CD4-positive, alpha-beta T cell treated with Interleukin-17A for 1 hour (primary cell): ENCODE results near the gene PPIC.
"Not testable (repeated sequence)": the region's sequence is repeated elsewhere in the genome, so short reads cannot be mapped to it uniquely, and the experiment has no call there.

ENCODE experiments used
- DNase-seq: peaks from one replicate; pipeline ENCODE4 v3.0.0-alpha.2; 2020

Gene PPIC

DNA sequence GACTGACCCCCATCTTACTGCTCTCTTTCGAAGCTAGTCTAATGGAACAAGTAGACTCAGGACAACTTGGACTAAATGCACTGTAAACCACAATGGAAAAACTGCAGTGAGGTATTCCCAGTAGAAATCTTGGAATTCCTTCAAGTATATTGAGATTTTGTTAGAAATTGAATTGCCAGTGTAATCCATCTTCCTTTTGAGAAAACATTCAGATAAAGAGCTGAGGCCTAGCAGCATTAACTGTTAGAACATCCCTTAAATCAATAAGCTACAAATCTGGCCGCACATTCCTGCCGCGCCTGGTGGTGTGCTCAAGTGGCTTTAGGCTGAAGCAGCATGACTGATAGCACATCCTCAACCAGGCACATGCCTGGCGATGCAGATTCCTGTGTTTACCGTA lies 29.3 kb downstream of the PPIC start:
- DNase-seq, result no peak

DNA sequence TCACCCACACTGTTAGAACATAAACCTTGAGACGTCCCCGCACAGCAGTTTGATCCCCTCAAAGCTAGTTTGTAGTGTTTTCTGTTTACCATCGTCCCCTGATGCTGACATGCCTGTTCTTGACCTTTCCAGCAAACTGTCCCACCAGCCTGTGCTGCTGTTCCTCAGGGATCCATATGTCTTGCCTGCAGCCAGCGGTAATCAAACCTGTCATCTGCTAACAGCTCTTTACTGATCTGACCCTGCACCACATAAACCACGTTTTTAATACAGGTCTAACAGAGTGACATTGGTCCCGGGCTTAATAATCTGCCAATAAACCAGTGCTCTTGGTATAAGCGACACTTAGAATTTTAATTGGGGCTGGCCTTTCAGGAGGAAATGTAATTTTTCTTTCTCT lies 34.7 kb downstream of the PPIC start:
- DNase-seq, result no peak

DNA sequence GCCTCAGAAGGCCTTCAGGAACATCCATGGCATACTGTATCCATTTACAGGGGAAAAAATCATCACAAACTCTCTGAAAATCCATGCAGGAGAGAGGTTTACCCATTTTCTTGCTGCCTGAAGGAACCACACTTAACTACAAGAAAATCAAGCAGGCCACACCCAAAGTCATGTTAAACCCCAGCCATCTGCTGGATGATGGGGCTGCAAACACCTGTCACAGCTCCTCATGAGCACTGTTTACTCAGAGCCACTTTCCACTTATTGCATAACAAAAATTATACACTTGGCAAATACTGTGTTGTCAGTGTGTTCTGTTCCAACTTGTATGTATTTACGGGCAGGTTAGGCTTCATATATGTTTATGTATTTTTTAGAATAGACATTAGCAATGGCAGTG lies 35.8 kb downstream of the PPIC start:
- DNase-seq, result no peak

DNA sequence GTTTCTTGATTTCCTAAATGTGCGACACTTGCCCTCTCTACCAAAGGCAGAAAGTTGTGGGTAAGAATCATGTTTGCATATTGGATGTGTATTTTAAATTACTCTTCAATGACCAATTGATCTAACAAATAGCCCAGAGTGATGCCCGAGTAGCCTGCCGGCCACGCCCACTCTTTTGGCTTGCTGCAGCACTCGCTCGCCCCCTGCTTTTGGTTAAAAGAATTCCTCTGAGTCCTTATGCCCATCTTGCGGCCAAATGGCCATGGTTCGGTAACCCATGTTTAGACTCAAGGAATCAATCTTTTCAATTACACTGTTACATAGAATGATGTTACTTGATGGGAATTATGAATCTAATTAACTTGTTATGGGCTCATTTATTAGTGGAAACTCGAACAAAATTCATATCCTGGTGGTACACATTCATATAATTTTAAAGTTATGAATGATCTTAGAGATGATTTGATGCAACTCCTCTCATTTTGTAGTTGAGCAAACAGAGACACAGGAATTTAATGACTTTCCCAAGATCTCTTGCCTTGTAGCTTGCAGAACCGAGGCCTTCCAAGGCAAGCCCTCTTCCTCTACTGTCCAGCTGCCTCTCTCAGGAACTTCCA lies 36.5 kb downstream of the PPIC start:
- peak; percentile 19 for DNase-seq

DNA sequence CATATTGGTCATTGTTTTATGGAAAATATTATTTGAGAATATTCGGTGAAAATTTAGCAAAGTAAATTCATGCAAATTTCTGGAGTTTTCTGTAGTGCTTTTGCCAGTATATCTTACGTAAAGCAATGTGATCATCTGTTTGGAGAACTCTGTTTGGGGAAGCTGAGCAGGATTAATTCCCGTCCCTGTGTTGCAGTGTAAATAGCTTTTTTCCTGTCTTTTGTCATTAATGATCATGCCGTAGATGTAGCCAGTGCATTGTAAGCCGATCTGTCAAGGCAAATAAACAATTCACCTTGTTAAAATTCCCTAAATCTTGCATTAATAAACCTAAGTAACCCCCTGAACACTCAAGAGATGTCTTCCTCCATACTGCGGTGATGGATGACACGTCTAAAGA lies 39.2 kb downstream of the PPIC start:
- no peak for DNase-seq

DNA sequence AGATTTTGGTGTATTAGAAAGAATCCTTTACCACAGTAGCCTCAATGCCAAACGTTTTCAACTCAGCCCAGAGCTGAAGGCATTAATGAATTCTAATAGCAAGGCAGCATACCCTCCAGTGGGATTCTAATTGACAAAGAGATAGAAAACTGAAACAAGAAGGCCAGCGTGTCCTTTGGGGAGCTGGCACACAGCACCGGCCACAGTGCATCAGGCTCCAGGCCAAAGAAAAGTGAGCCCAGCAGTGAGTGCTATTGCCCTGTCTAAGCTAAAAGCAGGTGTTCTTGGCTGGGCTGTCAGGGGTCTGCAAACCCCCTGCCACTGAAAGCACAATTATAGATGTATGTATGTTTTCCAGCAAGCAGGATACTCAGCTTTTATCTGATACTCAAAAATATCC lies 40.4 kb downstream of the PPIC start:
- no peak for DNase-seq

DNA sequence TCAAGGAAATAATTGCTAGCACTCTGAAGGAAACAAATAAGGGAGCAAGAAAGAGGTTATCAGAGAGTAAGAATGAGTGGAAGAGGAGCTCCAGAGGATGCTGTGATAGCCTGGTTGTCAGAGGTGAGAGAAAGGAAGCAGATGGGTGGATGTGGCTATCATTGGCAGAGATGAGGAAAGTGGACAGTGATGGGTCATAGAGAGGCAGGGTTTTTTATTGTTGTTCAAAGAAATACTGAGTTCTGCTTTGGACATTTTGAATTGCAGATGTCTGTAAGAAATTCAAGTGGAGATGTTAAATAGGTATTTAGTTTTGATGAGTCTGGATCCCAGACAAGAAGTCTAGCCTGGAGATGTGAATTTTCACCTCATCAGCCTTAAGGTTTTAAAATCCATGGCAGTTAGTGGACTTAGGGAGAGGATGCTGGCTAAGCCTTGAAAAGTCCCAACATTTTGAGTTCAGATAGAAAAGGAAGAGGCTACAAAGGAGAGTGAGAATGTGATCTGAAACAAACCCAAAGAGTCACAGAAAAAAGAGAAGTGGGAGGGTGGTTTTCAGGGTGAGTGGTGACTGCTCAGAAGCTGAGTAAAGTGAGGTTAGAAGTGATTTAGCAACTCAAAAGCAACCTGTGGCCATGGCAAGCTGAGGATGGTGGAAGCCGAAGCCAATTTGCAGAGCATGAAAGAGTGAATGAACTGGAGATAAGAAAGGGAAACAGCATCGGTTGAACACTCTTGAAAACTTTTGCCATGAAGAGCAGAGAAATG lies 50.4 kb downstream of the PPIC start:
- no peak for DNase-seq

DNA sequence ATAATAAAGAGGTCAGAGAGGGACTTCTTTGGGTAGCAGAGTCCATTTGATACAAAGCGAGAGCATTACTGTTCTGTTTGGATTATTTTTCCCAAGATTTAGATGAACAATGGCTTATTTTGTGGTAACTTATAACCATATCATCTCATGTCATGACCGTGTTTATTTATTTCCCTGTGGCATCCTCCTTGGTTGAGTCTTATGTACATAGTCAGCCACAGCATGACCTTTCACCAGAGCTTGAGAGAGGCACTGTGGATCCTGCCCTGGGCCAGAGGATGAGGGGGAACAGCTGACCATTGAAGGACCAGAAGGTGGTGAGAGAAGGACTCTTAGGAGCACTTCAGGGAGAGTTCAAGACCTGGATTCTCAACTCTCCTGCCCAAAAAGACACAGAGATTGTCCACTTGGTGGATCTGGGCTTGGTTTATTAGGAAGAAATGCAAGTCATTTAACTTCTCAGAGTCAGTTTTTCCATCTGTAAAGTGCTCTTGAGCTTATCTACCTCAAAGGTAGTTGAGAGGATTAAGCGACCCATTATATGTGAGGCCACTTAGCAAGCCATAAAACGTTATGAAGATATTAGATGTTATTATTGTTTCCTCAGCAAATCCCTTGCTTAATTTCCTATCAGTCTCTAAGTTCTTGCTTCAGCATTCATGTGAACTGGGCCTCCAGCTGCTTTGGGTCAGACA lies 51.4 kb downstream of the PPIC start:
- DNase-seq, result no peak

DNA sequence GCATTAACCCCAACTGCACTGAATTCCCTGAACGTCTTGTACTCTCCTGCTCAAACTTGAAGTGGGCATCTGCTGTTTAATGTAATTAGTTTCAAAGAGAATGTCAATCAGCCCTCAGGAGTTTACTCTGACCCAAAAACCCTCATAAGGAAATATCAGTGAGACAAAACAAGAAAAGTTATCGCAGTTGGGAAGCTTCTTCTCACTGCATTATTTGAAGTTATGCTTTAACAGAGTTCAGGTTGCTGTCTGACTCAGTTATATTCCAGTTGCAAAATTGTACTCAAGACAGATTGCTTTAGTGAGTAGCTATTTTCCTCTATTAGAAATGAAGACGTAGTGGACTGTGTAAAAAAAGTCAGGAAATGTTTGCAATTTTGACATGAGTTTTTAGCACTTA lies 52.1 kb downstream of the PPIC start:
- DNase-seq, result no peak

DNA sequence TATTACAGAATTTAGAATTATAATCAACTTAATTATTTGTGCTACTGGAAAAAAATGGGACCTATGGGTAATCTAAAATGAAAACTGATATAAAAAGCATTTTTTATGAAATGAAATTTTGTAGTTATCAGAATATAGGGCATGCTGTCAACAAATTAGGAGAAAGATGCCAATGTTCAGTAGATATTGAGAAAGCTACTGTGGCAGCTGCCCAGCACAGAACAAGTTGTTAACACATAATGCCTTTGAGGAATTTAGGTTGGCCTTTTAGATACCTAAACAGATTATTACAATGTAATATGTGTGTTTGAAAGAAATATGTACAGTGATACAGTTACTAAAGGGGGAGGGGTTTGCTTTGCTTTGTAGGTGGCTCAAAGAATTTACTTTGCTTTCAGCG lies 54.1 kb downstream of the PPIC start:
- no peak for DNase-seq

DNA sequence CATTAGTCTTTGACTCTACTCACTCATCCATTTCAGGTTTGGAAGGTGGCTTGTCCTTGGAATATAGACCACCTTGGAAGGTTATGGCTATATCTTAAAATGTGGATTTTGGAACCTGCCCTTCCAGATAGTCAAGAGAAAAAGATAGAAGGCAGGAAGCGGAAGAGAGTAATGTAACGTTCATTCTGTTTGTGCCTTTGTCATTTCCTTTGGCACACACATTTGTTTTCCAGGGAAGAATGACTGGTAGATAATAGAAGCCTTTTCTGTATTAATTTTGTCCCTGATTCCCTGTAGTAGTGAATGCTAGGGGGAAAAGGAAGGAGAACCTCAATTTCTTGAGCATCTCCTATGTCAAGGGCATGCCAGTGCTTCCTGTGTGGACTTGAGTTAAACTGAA lies 54.7 kb downstream of the PPIC start:
- DNase-seq, result no peak

DNA sequence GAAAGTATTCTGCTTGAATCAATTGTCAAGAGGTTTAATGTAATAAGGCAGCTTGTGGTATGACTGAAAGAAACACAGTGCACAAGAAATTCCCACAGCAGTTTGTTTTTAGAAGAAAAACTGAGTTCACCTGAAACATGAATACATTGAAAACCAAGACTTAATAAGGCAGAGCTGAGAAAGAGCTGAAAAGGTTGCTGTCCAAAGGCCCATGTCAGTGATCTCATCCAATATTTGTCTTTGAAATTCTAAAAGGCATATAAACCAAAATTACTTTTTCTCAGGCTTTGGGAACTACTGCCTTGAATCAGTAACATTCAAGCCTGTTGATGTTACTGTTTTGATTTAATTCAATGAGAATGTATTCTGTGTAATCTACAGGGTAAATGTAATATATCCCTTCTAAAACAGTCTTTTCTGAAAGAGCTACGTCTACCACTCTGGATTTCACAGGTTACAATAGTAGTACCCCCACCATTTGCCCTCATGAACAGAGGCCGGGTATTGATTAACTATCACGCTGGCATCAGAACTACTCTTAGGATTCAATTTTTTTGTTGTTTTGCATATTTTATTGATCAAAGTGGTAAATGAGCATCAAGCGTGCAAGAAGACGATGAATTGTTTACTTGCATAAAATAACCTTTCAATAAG lies 57.8 kb downstream of the PPIC start:
- no peak for DNase-seq

DNA sequence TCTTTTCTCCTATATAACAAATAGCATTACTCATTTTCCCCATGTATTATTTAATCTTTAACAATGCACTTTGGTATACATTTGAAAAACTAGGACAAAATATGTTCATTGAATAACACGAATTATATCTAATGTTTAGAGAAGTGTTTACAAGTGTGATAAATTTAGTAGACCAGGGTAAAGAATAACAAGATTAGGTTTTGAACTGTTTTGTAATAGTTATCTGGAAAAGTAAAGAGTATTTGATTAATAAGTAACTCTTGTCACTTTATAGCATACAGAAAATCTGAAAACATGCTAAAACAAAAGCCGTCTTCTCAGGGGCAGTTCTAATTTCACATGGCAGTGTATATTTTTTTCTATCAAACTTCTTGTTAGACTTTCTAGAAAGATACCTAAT lies 58.5 kb downstream of the PPIC start:
- no peak for DNase-seq

DNA sequence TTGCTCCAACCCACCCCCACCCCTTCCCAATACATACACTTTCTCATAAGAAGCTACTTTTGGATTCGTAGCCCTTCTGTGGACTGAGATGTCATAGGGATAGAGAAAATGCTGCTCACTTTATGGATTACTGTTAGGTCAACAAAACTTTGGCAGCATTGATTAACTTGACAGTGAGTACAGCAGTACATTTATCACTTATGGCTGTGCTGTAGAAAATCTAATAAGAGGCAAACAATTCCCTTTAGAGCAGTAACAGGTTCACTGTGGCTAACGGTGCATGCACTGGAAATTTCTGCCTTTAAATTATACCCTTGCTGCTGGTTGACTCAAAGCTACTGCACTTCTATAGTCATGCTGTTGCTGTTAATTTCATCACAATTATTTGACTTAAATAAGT lies 59.2 kb downstream of the PPIC start:
- DNase-seq, result no peak

DNA sequence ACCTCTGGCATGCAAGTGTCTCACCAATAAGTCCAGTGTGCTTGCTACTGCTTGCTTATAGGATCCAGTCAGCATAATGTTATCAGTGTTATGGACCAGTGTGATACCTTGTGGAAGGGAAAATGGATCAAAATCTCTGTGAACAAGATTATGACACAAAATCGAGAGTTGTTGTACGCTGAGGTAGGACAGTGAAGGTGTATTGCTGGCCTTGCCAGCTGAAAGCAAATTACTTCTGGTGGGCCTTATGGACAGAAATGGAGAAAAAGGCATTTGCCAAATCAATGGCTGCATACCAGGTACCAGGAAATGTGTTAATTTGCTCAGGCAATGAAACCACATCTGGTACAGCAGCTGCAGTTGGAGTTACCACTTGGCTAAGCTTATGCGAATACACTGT lies 62.3 kb downstream of the PPIC start:
- not testable (repeated sequence) for DNase-seq

DNA sequence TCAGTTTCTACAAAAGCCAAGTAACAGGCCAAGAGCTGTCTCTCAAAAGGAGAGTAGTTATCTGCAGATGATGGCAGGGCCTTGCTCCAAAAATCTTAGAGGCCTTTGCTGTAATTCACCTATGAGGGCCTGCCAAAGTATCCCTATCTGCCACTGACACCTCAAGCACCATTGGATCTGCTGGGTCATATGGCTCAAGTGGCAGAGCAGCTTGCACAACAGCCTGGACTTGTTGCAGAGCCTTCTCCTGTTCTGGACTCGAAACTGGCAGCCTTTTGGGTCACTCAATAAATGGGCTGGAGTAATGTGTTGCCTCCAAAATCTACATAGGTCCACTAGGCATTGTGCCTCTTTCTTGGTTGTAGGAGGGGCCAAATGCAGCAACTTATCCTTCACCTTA lies 62.8 kb downstream of the PPIC start:
- not testable (repeated sequence) for DNase-seq
